HG02885 (cell line): ENCODE results near the gene PTP4A2.
A peak's percentile ranks its signal among the peaks of the same experiment; 100 is the strongest.
"Not testable (repeated sequence)": the region's sequence is repeated elsewhere in the genome, so short reads cannot be mapped to it uniquely, and the experiment has no call there.

Experiments used
- ATAC-seq: cut with Tn5 transposase; IDR thresholded peaks from one replicate; pipeline ENCODE4 v1.9.1; 2021; ENCODE audit warnings: mild to moderate bottlenecking; ENCODE audit not compliant: unreplicated experiment, poor library complexity

Gene PTP4A2

DNA sequence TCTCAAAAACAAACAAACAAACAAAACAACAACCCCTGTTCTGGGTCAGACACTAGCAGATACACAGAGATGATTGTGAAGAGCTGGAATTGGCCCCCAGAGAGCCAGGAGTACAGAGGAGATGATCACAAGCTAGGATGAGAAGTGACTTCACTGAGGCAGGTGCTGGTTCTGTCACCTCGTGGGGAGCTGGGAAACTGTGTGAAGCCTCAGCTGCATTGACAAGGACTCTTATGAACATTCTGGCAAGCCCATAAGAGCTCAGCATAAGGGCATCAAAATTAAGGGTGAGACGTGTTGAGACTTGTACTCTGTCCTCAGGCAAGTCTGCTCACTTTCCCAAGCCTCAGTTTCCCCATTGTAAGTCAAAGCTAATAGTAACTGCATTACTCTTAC lies 14.7 kb upstream of the PTP4A2 start:
- no peak for ATAC-seq

DNA sequence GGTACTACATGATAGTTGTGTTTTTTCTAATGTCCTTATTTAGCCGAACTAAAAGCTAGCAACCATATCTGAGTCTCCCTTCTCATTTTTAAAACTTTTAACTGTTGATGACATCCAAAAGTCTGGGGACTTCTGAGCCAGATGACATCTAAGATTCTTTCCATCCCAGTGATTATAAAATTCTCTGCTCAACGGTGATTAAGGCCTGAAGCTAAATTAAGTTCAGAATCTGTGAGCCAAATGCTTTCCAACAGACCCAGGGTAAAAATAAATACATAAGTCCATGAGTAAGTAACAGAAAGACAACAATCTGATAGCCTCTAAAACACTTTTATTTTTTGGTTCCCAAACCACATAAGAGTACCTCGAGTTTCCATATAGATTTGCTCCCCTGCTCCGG lies 13.1 kb upstream of the PTP4A2 start:
- ATAC-seq = no peak

DNA sequence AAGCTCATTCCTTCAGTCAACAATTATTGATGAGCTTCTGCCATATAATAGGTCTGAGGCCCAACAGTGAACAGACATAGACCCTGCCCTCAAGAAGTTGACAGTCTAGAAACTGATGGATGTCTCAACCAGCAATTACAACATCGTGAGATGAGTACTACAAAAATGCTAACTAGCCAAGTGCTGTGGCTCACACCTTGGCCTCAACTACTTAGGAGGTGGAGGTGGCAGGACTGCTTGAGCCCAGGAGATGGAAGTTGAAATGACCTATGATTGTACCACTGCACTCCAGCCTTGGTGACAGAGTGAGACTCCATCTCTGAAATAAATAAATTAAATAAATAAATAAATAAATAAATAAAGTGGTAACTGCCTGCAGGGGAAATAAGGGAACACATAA lies 11.7 kb upstream of the PTP4A2 start:
- no peak for ATAC-seq

DNA sequence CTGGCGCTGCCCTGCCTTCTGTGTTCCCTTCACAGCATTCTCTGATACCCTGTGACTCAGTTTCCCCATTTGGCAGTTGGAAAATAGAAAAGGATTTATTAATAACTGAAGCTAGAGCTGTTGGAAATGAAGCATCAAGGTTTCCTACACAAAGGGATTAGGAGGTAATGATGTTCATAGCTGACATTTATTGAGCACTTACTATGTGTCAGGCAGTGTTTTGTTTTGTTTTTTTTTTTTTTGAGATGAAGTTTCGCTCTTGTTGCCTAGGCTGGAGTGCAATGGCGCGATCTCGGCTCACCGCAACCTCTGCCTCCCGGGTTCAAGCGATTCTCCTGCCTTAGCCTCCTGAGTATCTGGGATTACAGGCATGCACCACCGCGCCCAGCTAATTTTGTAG lies 7.5 kb upstream of the PTP4A2 start:
- not testable (repeated sequence) for ATAC-seq

DNA sequence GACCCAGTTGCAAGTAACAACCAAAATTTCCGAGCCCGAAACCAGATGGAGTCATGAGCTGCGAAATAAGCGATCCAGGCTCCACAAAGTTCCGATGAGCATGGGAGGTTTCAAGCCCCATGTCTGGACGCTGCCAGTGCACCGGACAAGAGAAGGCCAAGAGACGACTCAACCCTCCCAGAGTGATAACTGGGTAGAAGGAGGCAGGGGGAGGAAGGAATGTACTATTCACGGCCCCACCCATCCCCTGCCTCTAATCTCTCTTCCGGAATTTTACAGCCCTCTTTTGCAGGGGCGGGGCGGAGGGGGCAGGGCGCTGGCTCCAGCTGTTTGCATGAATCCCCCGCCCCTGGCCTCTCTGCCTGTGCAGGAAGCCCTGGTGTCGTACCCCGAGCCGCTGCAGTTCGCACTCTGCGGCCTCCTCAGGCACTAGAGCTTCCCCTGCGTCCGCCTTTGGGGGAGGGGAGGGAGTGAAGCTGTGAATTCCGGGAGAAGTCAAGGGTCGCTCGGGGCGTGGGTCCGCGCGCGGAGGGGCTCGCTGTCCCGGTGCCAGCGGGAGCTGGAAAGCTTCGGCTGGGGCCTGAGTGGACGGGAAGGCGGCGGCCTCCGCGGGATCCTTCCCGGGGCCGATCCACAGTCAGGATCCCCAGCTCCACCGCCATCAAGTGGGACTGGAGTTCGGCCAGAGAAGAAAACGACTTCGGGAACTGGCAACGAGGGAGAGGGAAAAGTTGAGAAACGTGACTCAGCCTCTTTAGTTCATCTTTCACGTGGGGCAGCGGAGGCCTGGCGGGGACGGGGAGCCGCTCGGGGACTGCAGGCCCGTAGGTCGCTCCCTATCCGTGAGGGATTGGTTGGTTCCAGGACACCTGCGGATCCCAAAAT lies 6.3 kb upstream of the PTP4A2 start:
- peak; percentile 53 for ATAC-seq

DNA sequence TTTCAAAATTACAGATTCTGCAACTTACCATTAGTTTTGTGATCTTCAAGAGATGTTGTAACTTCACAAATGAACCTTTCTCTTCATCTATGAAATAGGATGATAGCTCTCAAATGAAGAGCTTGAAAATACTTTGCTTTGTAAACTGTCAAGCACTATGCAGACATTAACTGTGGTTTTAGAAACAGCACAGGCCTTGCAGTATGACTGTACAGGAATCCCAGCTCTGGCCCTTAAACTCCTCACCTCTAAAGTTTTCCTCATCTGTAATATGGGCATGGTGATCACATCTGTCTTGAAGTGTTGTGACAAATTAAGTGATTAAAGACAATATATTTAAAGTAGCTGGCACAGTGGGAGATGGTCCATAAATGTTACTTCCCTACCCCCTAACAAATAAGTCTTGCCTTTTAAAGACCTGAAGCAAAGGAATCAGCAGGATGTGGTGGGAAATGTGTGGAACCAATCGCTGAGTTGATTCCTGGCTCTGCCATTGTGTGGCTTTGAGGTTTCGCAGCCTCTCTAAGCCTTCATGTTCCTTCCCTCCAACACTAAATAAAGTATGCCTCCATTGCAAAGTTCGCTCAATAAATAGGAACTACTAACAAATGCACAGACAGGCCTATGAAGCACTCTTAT lies 5.5 kb upstream of the PTP4A2 start:
- ATAC-seq = no peak

DNA sequence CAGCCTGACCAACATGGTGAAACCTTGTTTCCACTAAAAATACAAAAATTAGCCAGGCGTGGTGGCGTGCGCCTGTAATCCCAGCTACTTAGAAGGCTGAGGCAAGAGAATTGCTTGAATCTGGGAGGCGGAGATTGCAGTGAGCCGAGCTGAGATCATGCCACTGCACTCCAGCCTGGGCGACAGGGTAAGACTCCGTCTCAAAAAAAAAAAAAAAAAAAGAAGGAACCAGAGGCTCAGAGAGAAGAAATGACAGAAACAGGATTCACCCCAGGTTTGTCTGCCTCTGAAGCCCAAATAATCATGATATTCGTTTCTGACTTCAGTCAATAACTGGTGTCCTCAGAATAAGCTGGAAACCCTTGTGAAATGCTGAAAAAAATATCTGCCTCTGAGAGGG lies 3.9 kb upstream of the PTP4A2 start:
- not testable (repeated sequence) for ATAC-seq

DNA sequence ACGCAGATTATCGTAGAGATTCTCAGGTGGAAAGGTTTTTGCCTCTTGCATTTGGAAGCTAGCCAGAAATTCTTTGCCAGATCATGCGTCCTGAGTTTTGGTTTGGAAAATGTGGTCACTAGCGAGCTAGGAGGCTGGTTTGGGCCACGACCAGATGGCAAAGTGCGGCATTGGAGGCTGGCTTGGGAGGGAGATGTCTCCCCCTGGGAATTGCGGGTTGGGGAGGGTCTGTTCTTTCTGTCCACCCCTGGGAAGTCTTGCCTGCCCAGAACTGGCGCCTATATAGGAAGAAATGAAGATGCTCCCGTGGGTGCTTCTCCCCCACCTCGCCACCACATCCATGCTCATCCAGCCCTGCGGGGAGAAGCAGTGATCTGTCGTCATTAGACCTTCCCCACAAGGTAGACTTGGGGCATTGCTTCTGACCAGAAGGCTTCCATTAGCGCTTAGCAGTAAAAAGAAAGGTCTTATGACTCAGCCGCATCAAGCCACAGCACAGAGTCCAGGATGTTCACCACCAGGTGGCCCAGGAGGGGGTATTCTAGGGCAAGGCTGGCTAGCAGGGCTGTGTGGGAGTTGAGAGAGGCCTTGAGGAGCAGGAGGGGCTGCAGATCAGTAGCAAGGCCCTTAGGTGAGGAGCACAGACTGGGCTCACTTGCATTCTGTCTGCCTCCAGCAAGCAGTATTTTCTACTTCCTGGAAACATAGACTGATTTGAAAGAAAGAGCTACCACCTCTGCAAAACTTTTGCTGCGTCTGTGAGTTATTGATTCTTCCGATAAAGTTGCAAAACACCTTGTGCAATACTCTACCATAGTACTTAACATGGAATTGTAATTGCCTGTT lies 1.5 kb upstream of the PTP4A2 start:
- peak; percentile 31 for ATAC-seq

DNA sequence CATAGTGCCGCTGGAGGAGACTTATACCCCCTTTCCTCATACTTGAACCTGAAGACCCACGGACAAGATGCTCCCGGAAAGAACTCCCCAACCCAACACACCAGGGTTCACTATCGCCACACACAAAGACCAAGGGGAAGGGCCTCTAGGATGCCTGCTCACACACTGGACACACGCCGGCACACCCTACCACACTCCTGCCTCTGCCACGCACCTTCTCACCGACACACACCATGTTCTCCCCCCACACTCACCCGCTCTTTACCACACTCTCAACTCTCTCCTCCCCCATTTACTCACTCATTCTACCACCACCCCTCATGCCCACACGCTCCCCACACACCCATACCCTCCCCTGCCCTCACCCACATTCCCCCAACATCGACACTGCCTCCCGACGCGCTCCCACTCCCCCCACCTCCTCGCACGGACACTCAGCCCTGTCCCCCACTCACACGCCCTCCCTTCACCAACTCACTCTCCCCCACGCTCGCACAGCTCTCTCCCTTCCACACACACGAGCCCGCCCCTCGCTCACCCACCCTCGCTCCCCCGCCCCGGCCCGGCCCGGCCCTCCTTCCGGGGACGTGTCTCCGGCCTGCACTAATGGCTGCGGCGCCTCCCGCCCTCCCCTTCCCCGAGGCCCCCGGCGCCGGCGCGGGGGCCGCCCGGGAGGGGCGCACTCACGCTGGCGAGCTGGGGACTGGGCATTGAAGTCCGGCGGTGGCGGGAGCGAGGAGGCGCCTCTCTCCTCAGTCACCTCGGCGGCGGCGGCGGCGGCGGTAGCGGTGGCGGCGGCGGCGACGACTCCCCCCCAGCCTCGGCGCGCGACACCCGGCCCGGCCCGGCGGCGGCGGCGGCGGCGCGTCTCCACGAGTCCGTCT lies 626 bp downstream of the PTP4A2 start:
- peak; percentile 31 for ATAC-seq

DNA sequence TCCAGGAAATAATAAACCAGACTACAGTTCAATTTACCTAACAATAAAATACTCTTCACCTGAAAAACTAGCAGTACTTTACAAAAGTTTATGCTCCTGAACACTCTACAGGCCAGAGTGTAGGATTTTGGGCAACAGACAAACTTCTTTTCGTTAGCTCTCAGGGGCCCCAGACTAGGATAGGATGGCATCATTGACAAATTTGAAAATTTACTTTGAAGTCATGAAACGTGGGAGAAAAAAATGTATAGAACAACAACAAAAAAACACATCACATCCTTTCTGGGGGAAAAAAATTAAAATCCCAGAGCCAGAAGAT lies 1.2 kb downstream of the PTP4A2 start:
- ATAC-seq = no peak

DNA sequence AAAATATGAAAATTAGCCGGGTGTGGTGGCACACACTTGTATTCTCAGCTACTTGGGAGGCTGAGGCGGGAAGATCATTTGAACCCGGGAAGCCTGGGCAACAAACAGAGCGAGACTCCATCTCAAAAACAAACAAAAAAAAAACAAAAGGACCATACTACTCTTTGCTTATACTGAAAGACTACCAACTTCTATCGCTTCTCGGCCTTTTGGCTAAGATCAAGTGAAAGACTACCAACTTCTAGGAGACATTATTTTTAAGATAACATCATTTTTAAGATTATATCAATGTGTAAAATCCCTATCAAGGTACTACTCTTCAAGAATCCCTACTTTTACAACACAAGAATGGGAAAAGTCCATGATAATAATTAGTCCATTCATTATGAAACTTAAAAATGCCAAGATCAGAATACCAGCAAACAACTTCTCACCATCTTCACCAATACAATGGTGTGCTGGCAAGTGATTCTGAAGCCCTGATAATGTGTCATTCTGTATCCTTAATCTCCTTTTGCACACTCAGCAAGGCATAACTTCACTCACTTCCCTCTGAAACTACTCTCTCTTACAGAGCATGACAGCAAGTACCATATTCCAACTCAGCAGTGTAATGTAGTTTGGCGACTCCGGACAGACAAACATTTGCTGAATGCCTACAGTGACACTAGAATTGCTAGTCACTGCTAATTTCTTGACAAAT lies 1.7 kb downstream of the PTP4A2 start:
- no peak for ATAC-seq

DNA sequence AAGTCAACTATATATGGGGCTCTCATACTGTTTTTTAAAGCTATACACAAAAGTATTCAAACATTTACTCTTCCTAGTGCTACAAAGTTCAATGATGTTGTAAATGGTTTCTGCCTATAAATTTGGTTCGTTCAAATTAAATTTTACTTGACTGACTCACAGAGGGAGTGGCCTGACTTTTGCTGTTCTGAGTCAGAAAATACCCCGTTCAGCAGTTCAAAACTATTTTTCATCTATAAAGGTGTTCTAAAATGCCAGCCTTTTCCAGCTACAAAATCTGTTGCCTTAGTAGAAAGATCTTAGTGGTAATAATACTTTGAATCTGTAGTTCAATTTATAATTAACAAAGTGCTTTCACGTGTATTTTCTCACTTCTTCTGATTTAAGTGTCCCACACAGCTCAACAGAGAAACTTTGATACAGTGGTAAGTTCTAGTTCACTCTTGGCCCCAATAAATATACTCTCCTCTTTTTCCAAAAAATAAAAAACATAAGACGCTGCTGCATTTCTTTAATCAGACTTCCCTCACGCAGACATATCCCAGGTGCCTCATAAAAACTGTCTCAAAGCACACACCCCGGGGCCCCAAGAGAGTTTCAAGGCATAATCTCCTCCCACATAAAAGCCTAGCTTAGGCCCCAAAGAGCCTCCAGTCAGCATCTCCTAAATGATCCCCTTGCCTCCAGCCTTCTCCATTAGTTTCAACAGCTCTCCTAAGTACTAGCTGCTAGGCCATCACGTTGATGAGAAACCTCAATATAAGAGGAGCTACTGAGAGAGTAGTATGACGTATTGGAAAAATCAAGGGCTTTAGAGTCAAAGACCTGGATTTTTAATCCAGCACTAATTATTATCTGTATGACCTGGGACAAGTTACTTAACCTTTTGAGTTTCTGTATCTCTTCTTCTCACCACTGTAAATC lies 3.2 kb downstream of the PTP4A2 start:
- ATAC-seq = no peak

DNA sequence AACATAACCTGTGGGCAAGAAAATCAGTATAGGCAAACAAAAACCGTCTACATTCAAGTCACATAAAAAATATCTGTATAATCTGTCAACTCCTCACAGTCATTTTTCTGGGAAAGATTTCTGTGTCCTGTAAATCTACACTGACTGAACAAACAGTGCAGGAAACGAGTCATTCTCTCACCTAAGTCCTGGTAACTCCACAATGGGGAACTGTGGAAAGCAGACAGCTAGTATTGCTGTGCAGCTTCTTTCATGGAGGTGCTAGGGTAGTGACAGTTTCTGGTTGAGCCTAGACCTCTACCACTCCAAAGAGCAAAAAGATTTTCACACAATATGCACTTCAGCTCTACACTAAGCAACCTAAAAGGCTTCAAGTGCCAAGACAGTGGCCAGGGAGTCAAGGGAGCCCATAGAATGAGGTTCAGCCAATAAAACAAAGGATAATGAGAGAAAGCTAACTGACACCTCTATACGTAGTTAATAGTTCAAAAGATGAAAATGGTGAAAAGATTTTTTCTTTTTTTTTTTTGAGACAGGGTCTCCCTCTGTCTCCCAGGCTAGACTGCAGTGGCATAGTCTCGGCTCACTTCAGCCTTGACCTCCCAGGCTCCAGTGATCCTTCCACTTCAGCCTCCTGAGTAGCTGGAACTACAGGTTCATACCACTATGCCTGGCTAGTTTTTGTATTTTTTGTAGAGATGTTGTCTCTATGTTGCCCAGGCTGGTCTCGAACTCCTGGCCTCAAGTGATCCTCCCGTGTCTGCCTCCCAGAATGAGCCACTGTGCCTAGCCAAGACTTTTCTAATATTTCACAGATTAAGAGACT lies 5.5 kb downstream of the PTP4A2 start:
- ATAC-seq = no peak

DNA sequence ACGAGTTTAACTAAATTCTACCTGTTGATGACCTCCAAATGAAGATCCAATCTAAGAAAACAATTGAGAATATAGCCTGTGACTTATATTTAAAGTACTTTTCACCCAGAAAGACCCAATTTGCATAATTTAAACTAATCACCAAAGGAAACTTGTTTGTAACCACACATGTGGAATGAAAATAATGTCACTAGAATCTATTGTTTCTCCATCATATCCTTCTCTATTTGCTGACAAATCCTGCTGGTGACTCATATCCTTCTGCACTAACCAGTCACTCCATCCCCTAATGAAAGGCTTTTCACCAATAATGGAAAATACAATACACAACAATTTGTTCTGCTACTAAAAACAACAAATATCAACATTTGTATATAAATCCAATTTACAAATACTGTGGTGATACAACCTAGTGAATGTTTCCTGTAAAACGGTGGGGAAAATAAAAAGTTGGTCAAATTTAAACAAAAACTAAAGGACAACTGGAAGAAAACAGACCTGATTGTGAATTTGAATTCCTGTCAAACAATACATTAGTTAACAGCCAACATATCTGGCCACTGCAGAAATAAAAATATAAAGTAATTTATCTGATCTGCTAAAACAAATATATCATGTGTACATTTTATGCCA lies 6.5 kb downstream of the PTP4A2 start:
- ATAC-seq = no peak

DNA sequence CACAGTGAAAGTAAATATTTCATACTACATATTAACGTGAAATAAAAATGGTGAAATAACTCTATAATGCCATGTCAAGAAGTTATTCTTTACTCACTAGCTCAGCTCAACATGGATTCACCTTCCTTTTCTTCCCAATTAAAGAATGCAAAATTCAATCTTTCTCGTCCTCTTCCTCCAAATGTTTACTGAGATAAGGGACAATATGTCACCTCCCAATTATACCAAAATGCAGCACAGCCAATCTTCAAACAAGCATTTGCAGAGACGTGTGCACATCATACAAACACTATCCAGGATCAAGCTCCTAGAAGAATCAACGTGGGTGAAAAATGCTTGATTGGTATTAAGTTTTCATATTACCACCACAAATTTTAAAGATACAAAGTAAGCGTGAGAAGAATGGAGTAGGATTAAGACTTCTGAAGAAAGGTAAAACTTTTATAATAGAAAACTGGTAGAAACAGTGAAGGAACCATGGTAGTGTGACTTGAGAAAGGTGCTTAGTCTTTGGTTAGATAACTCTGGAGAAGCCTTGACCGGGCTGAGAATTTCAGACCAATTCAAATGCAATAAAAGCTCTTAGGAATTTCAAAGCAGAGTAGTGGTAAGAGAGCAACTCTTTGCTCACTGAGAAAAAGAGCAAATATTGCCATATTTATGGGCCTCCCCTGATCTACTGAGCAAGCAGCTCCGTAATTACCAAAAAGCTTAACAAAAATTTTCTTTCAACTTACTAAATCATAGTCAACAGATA lies 7.2 kb downstream of the PTP4A2 start:
- no peak for ATAC-seq

DNA sequence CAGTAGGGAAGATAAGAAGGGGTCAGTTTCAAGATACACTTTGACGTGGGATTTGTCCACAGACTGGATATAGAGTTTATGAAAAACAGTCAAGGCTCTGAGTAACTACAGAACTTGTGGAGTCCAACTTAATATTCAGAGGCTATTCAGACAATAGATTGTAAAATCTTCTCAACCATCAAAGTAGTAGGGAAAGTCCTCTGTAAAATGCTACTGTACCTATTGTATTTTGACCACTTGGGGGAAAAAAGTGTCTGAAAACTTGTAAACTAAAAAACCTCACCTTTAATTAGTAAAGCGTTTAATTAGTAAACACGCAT lies 10.5 kb downstream of the PTP4A2 start:
- ATAC-seq = no peak
